Measurements from ENCODE around the gene FGR.

The FGR gene

GRCh38 chr1:27601321-27601770, 33.6 kb downstream of the FGR start:
- DNase-seq (ENCODE audit: low read depth in 2 of 2): no peak

DNA sequence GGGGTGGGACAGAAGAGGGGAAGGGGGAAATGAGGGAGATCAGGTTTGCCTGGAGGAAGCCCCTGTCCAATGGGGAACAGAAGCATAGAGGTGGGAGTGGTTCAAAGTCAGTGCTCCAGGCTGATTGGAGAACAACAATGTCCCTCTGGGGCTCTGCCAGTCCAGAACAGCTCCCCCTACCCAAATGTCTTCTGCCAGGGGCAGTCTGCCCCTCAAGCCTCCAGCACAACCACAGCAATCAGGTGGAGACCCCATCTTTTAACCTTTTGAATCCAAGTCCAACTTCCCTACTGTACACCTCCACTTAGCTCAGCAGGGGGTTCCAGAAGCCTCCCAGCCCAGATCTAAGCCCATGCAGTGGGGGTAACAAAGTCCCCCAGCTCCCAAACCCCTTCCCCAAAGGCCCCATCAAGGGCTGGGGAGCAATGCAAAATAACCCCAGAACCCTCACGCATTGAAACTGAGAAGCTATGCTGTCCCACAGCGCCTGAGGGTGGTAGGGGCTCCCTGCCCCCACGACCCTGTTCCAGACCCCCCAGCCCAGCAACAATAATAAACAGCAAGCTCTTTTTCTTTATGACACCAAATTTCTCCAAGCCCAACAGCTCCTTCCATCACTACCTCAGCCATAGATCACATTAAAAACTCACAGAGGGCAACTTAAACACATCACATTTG, 34.3 kb downstream of the FGR start:
- DNase-seq (ENCODE audit: low read depth in 2 of 2): no peak

- DNase-seq (ENCODE audit: low read depth in 2 of 2): no peak
These were observed 35.1 kb downstream of the FGR start for GRCh38 chr1:27599605-27600497.

DNA sequence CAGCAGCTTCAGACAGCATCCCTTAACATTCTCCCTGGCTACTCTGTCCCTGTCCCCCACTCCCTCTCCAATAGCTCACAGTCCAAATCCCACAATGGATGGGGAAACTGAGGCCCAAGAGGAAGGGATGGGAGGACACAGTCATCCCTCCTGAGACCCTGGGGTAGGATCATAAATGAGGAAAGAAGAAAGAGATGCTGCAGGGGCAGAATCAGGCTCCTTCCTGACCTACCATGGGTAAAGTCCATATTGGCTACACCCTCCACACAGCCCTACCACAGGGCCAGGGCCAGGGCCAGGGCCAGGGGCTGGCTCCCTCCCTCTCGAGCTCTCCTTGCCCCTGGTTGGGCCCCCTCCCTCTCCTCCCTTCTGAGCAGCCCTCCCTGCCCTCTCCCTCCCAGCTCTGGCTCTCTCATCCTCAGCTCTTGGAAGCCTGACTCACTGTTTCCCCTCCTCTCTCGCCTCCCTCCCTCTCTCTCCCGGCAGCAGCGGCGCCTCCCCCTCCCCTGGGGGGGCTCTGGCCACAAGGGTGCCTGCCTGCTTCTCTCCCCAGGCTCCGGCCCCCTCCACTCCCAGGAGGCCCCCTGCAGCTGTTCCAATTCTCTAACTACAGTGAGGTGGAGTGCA, 36.0 kb downstream of the FGR start:
- peak in 1 of 2 experiments; percentile 44 for DNase-seq (ENCODE audit: low read depth in 2 of 2)

DNA sequence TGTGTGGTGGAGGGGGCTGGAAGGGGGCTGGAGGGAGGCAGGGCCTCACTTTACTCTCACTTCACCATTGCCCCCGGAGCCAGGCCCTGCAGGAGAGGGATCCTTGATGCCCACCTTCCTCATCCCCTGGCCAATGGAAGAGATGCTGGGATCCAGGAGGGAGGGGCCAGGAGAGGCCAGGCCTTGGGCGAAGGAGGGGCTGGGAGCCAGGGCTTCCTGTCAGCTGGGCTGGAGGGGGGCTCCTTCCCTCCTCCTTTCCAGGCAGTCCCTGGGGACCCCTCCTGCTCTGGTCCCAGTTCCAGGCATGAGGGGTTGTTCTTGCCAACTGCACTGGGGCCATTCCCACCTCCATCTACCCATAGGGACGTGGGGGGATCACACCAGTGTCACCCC, 36.7 kb downstream of the FGR start:
- DNase-seq (ENCODE audit: low read depth in 2 of 2): no peak

- no peak for DNase-seq (ENCODE audit: low read depth in 2 of 2)
These were observed 37.3 kb downstream of the FGR start for GRCh38 chr1:27597516-27598294.

GRCh38 chr1:27596986-27597385, 38.0 kb downstream of the FGR start:
- no peak for DNase-seq (ENCODE audit: low read depth in 2 of 2)

GRCh38 chr1:27596261-27596660, 38.7 kb downstream of the FGR start:
- no peak for DNase-seq (ENCODE audit: low read depth in 2 of 2)

DNA sequence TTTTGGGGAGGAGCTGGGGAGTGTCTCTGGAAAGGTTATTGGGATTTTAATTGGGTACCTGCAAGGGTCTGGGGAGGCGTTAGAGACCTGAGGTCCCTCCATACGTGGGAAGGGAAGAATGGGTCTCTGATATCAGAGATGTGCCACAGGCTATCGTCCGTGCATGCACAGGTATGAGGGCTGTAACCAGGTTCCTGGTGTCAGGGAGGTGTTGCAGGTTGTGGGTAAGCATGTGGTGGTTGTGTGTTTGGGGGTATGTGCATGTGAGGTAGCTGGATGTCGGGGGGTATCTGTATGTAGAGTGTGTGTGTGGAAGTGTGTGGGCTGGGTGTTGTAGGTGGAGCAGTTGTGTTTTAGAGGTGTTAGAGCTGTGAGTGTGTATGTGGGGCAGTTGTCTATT, 39.4 kb downstream of the FGR start:
- no peak for DNase-seq (ENCODE audit: low read depth in 2 of 2)

DNA sequence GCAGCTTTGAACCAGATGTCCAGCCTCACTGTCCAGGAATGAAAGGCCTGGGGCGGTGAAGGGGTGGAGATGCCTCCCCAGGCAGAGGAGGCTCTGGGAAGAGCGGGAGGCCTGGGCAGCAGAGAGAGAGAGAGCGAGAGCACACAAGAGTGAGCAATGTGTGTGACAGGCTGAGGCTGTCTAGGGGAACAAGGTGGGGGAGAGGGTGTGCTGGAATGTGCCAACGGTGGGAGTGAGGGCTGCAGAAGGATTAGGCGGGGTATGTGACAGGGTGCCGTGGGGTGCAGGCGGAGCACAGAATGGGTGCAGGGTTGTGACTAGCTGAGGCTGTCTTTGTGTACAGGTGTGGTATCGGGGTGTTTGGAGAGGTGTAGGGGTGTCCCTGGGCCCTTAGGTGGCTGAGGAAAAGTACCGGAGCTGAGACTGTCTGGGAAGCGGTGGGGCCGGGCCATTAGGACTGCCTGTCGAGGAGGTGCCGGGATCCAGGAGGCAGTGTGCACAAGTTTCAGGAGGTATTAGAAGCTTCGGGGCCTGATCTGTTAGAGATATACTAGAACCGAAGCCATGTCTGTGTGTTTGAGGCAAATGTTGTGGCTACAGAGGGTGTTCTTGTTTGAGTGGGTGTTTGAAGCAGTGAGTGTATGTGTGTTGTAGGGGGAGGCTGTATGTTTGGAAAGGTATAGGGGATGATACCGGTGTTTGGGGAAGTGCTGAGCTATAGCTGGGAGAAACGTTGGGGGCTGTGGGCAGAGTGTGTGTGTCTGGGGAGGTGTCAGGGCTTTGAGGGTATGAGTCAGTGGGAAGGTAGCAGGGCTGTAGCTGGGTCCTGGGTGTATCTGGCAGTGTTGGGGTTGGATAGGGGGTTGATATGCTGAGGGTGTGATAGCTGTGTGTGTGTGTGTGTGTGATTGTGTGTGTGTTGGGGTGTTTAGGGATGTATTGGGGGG, 40.1 kb downstream of the FGR start:
- no peak for DNase-seq (ENCODE audit: low read depth in 2 of 2)

- DNase-seq (ENCODE audit: low read depth in 2 of 2): no peak
These were observed 41.1 kb downstream of the FGR start for GRCh38 chr1:27593678-27594563.

DNA sequence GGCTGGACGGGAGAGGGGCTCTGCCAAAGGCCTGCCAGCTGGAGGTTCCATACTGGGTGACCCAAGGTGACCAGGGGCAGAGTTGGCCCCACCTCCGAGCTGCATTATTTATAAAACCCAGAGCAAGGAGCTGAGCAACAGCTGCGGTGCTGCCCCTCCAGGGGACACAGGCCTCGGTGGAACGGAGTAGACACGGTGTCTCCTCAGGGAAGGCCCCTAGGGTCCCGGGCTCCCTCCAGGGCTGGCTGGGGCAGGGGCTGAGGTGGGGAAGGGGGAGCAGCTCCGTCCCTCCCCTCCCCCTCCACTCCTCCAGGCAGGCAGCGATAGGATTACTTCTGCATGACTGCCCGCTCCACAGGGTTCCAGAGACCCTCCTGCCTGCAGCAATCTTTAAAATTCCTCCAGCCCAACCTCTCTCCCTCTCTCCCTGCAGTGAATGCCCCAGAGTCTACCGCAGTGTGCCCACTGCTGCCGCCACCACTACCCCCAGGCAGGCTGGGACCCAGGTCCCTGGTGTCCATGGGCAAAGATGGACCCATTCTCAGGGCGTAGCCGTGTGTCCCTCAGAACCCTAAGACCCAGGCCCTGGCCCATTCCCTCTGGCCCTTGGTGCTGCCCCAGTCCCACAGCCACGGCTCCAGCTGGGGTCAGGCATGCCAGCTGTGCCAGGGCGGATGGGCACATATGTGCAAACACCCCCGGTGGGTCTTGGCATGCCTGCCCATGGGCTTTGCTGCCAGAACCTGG, 41.9 kb downstream of the FGR start:
- no peak for DNase-seq (ENCODE audit: low read depth in 2 of 2)

DNA sequence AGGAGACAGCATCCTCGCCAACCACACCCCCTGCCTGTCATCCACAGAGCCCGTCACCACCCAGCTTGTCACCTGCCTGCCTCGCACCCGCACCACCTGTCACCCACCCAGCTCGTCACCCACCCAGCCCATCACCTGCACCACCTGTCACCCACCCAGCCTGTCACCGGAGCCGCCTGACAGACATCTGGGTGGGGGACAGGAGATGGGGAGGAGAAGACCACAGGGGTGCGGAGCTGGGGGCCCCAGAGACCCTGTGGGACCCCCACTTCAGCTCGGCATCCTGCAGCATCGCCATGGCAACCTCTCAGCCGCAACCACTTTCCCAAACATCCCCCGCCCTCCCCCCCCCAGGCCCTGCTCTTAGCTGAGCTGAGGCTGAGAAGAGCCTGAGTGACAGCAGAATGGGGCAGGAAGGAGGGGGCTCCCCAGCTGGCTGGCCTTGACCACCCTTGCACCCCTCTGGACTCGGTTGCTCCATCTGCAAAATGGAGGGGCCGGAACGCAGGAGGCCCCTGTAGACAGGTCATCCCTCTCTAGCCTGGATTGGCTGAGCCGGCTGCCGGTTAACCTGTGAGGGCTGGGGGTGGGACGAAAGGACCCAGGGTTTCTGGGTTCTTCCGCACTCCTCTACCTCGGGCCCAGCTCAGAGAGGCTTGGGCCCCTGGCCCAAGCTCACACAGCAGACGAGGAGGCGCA, 42.6 kb downstream of the FGR start:
- DNase-seq (ENCODE audit: low read depth in 2 of 2): no peak

- no peak for DNase-seq (ENCODE audit: low read depth in 2 of 2)
These were observed 43.4 kb downstream of the FGR start for GRCh38 chr1:27591622-27592021.

GRCh38 chr1:27590917-27591508, 44.0 kb downstream of the FGR start:
- no peak for DNase-seq (ENCODE audit: low read depth in 2 of 2)

DNA sequence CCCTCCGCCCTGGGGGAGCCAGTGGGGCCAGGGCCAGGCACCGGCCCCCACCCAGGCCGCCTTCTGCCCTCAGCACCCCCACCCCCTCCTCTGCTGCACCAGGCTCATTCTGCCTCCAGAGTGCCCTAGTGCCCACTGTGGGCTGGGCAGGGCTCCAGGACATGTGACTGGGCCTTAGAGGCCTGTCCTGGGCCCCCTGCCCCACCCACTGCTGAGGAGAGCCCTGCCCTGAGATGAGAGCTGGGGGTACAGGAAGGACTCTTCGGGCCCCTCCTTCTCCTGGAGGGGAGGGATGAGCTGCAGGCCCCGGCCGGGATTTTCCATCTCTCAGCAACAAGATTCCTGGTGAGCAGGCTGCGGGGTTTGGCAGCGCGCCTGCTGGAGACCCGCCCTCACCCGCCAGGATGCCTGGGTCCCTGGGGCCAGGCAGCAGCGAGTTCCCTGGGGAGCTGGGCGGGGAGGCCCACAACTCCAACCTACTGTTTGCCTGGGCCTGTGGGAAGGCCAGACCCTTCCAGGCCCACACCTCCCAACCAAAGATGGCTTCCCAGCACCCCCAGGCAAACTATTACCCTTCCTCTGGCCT, 45.1 kb downstream of the FGR start:
- DNase-seq (ENCODE audit: low read depth in 2 of 2): peak in 1 of 2 experiments; percentile 25

DNA sequence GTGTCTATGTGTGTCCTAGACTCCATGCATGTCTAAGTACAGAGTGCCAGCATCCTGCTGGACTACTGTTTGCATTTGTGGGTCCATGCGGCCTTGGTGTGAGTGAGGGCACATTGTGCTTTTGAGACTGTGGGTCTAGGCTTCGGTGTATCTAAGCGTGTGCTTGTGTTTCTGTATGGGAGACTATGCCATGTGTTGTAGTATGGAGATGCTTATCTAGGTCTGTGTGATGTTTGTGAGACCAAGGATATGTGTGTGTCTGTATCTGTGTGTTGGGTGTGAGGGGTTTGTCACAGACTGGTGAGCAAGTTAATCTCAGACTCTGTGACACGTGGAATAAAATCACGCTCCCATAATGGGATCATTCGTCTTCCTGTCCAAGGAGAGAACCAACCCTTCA, 45.5 kb downstream of the FGR start:
- no peak for DNase-seq (ENCODE audit: low read depth in 2 of 2)

All from fibroblast of skin of left quadriceps (primary cell).